Measurements from ENCODE around the gene CD180. TPM values are rescaled to one million over a fixed set of nuclear protein-coding genes. Genes with fewer than 3 reads are reported as not detected.

CD180 gene
- total RNA-seq, 1 experiment from 2014 or later = not detected

DNA sequence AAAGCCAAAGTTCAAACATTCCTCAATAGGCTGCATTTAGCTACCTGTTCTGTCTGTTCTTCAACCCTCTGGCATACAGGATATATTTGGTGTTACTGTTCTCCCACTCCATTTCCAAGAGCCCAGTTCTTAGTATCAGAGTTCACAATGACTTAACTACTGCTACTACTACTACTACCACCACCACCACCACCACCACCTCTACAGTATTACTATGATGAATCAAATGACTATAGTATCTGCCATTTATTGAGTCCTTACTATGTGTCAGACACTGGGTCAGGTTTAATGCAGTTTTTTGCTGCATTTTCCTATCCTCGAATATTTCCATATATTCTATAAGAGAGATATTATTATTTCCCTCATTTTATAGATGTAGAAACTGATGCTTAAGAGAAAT, 937 bp upstream of the CD180 start:
- Histone ChIP-seq H3K4me1 (no peaks in the 10 kb centered on the region), H3K4me3 (ENCODE audit: low read depth, low read length) (no peak overlapping the region), H3K27me3 (replicated peaks; ENCODE audit: control insufficient read depth, insufficient read depth, low read length) (no peaks in the 10 kb centered on the region; the same call in 1 of the 2 replicates), H3K36me3 (ENCODE audit: control insufficient read depth, insufficient read depth, low read length) (no peaks in the 10 kb centered on the region), H3K9me3 (peaks cover 5% of the 10 kb centered on the region; the same call in 1 of the 2 replicates)
- no TSS peak for BruUV-seq (replicated peaks)
- Mint-ChIP-seq H3K27ac (ENCODE audit: unreplicated experiment) (no peak overlapping the region), H3K9me3 (ENCODE audit: unreplicated experiment) (peaks cover 12% of the 10 kb centered on the region), H3K4me1 (ENCODE audit: low read depth, unreplicated experiment) (no peaks in the 10 kb centered on the region), H3K4me3 (ENCODE audit: unreplicated experiment) (no peak overlapping the region), H3K27me3 (ENCODE audit: insufficient read depth, unreplicated experiment) (no peaks in the 10 kb centered on the region), H3K36me3 (ENCODE audit: insufficient read depth, unreplicated experiment) (no peaks in the 10 kb centered on the region)
- TF ChIP-seq CTCF (IDR thresholded peaks at IDR 0.05; ENCODE audit: insufficient read depth in 1 of 2, low read depth in 1 of 2, low read length in 1 of 2, severe bottlenecking in 1 of 2, unreplicated experiment in 1 of 2) = no peak
- intact Hi-C loops (cut with micrococcal nuclease; ENCODE audit: unreplicated experiment) = no loop called here
- ChIA-PET CTCF (no interaction called here), POLR2A (no interaction called here)
- no peak for DNase-seq

DNA sequence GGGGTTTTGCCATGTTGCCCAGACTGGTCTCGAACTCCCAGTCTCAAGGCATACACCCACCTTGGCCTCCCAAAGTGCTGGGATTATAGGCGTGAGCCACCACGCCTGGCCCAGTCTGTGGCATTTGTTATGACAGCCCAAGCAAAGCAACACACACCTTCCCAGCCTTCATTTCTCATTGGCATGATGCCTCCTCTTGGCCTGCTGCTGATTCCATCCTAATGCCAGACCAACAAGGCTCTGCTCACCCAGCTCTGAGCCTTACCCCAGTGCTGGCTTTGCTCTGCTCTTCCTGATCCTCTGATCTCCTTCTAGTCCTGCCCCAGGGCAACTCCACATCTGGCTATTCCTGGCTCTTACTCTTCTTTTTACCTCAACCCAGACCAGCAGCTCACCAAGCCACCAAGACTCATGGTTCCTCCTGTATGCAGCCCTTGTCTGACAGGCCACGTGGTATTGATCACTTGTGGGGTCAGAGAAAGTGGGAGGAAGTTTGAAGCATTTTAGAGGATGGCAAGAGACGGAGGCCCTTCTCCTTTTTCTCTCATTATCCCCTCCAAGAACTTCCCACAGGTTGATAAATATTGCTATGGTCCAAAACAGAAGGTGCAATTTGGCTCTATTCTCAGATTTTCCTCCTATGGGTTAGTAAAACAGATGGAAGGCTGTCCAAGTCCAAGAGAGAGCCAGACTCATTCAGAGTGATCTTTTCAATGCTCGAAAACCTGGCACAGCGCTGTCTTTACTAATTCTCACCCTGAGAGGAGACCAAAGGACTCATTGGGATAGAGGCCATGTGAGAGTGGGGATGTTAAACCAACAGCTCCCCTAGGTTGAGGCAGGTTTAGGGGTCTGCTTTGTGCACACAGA, 958 bp downstream of the CD180 start:
- POLR2A ChIA-PET = no interaction called here
- intact Hi-C loops (cut with micrococcal nuclease; ENCODE audit: unreplicated experiment) = no loop called here
- no peak for DNase-seq
- no peaks in the 10 kb centered on the region; the same call in 1 of the 2 replicates for H3K27me3 ChIP-seq (replicated peaks; ENCODE audit: control insufficient read depth, insufficient read depth, low read length)
- H3K27me3 Mint-ChIP-seq (ENCODE audit: insufficient read depth, unreplicated experiment) = no peaks in the 10 kb centered on the region
- H3K4me3 ChIP-seq (ENCODE audit: low read depth, low read length) = no peak overlapping the region
- peaks cover 2% of the 10 kb centered on the region for H3K9me3 Mint-ChIP-seq (ENCODE audit: unreplicated experiment)
- H3K4me3 Mint-ChIP-seq (ENCODE audit: unreplicated experiment) = no peak overlapping the region
- no TSS peak for BruUV-seq (replicated peaks)
- peaks cover 2% of the 10 kb centered on the region; the same call in 1 of the 2 replicates for H3K9me3 ChIP-seq
- no peaks in the 10 kb centered on the region for H3K4me1 Mint-ChIP-seq (ENCODE audit: low read depth, unreplicated experiment)
- no peak overlapping the region for H3K27ac Mint-ChIP-seq (ENCODE audit: unreplicated experiment)
- H3K36me3 ChIP-seq (ENCODE audit: control insufficient read depth, insufficient read depth, low read length) = no peaks in the 10 kb centered on the region
- H3K4me1 ChIP-seq = no peaks in the 10 kb centered on the region
- H3K36me3 Mint-ChIP-seq (ENCODE audit: insufficient read depth, unreplicated experiment) = no peaks in the 10 kb centered on the region
- no peak for TF ChIP-seq CTCF (IDR thresholded peaks at IDR 0.05; ENCODE audit: insufficient read depth in 1 of 2, low read depth in 1 of 2, low read length in 1 of 2, severe bottlenecking in 1 of 2, unreplicated experiment in 1 of 2)
- CTCF ChIA-PET = no interaction called here

DNA sequence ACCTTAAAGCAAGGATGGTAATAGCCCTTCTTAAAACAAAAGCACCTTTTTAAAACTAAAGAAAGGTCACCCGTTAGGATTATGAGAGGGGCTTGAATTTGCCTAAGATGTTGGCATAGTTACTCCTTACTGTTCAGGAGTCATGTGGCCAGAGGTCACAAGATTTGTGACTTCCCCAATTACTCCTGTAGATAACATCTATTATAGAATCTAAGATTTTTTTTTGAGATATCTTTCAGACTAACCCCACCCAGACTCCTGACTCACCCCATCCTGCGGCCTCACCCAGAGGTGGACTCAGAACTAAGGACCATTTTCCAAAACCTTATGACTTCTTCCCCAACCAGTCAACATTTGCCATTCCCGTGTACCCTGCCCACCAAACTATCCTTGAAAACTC, 2.4 kb downstream of the CD180 start:
- ChIA-PET CTCF (no interaction called here), POLR2A (no interaction called here)
- Histone ChIP-seq H3K27me3 (replicated peaks; ENCODE audit: control insufficient read depth, insufficient read depth, low read length) (no peaks in the 10 kb centered on the region; the same call in 1 of the 2 replicates), H3K36me3 (ENCODE audit: control insufficient read depth, insufficient read depth, low read length) (no peaks in the 10 kb centered on the region), H3K9me3 (no peaks in the 10 kb centered on the region), H3K4me3 (ENCODE audit: low read depth, low read length) (no peak overlapping the region), H3K4me1 (no peaks in the 10 kb centered on the region)
- no peak for DNase-seq
- no peaks in the 10 kb centered on the region for H3K9me3 Mint-ChIP-seq (ENCODE audit: unreplicated experiment)
- TF ChIP-seq CTCF (IDR thresholded peaks at IDR 0.05; ENCODE audit: insufficient read depth in 1 of 2, low read depth in 1 of 2, low read length in 1 of 2, severe bottlenecking in 1 of 2, unreplicated experiment in 1 of 2) = no peak
- no TSS peak for BruUV-seq (replicated peaks)
- intact Hi-C loops (cut with micrococcal nuclease; ENCODE audit: unreplicated experiment) = no loop called here
- H3K4me3 Mint-ChIP-seq (ENCODE audit: unreplicated experiment) = no peak overlapping the region
- H3K27ac Mint-ChIP-seq (ENCODE audit: unreplicated experiment) = no peak overlapping the region
- no peaks in the 10 kb centered on the region for H3K27me3 Mint-ChIP-seq (ENCODE audit: insufficient read depth, unreplicated experiment)
- no peaks in the 10 kb centered on the region for H3K36me3 Mint-ChIP-seq (ENCODE audit: insufficient read depth, unreplicated experiment)
- no peaks in the 10 kb centered on the region for H3K4me1 Mint-ChIP-seq (ENCODE audit: low read depth, unreplicated experiment)

All from Caco-2 (cell line).